Neural progenitor cell (in vitro differentiated cells): ENCODE results near the gene PSME4.

Experiments
- EZH2 ChIP-seq: fragments of 200-600 bp; sonication (generic); IDR thresholded peaks from 2 replicates; pipeline ENCODE4 v1.6.1; 2017; ENCODE audit warnings: antibody characterized with exemption, mild to moderate bottlenecking, moderate library complexity
- EZH2phosphoT487 ChIP-seq: fragments of 200-600 bp; sonication (generic); IDR thresholded peaks from 2 replicates; pipeline ENCODE4 v1.6.1; 2017; ENCODE audit warnings: antibody characterized with exemption
- TF ChIP-seq, protein P1 (sequence below): fragments of 200-600 bp; sonication (generic); IDR thresholded peaks from 2 replicates; pipeline ENCODE4 v1.5.1; 2017; ENCODE audit warnings: antibody characterized with exemption, mild to moderate bottlenecking

DNA sequence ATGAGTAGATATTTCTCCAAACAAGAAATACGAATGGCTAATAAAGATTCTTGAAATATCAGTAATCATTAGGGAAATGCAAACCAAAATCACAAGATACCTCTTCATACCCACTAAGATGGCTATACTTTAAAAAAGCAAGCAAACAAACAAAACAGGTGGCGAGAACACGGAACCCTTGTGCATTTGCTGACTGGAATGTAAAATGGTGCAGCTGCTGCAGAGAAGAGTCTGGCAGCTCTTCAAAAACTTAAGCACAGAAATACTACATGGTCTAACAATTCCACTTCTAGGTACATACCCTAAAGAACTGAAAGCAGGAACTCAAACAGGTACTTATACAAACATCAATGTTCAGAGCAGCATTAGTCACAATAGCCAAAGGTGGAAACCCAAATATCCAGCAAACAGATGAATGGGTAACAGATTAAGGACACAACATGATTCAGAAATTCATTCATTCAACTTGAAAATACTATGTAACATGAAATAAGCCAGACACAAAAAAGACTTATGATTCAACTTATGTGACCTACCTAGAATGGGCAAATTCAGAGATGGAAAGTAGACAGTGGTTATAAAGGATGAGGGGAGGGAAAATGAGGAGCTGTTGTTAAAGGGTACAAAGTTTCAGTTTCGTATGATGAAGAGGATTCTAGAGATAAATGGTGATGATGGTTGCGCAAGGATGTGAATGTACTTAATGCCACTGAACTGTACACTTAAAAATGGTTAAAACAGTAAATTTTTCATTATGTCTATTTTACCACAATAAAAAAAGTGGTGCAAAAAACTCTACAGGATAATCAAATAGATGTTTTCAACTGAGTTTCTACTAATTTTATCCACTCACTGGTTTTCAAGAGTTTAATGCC, 84.2 kb downstream of the PSME4 start:
- TF ChIP-seq, protein P1, sequence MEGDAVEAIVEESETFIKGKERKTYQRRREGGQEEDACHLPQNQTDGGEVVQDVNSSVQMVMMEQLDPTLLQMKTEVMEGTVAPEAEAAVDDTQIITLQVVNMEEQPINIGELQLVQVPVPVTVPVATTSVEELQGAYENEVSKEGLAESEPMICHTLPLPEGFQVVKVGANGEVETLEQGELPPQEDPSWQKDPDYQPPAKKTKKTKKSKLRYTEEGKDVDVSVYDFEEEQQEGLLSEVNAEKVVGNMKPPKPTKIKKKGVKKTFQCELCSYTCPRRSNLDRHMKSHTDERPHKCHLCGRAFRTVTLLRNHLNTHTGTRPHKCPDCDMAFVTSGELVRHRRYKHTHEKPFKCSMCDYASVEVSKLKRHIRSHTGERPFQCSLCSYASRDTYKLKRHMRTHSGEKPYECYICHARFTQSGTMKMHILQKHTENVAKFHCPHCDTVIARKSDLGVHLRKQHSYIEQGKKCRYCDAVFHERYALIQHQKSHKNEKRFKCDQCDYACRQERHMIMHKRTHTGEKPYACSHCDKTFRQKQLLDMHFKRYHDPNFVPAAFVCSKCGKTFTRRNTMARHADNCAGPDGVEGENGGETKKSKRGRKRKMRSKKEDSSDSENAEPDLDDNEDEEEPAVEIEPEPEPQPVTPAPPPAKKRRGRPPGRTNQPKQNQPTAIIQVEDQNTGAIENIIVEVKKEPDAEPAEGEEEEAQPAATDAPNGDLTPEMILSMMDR = no peak
- no peak for TF ChIP-seq EZH2
- TF ChIP-seq EZH2phosphoT487 = no peak
